Progenitor cell of endocrine pancreas (in vitro differentiated cells): ENCODE data around the gene CFAP90. TPM values are rescaled to one million over a fixed set of nuclear protein-coding genes. Genes with fewer than 3 reads are reported as not detected.

Experiments
- DNase-seq: peaks from one replicate; pipeline ENCODE4 v3.0.0; 2021; ENCODE audit warnings: low spot score; ENCODE audit not compliant: unreplicated experiment
- H3K27ac Mint-ChIP-seq: 2 replicates; pipeline ENCODE4 v1.8.0; 2021; ENCODE audit warnings: mild to moderate bottlenecking, moderate library complexity, mixed read lengths
- H3K27me3 Mint-ChIP-seq: 2 replicates; pipeline ENCODE4 v1.8.0; 2021; ENCODE audit warnings: mixed read lengths
- H3K36me3 Mint-ChIP-seq: 2 replicates; pipeline ENCODE4 v1.8.0; 2022; ENCODE audit warnings: mixed read lengths; ENCODE audit not compliant: insufficient read depth
- H3K4me1 Mint-ChIP-seq: 2 replicates; pipeline ENCODE4 v1.8.0; 2021; ENCODE audit warnings: low read depth, mixed read lengths
- H3K4me3 Mint-ChIP-seq: 2 replicates; pipeline ENCODE4 v1.8.0; 2021; ENCODE audit warnings: low read depth, mild to moderate bottlenecking, moderate library complexity, mixed read lengths
- H3K9me3 Mint-ChIP-seq: 2 replicates; pipeline ENCODE4 v1.8.0; 2021; ENCODE audit warnings: low read depth, mixed read lengths
- total RNA-seq: library from RNA; stranded (reverse); gene quantifications from 2 replicates; pipeline ENCODE4 v1.2.1, GENCODE V29; 2021
- TF ChIP-seq, protein P1 (sequence below): fragments of 200-600 bp; sonication (generic); IDR thresholded peaks from one replicate; pipeline ENCODE4 v1.5.0; 2021; ENCODE audit warnings: antibody characterized with exemption, mild to moderate bottlenecking; ENCODE audit not compliant: unreplicated experiment

The CFAP90 gene
- total RNA-seq, 1 donor from 2014 or later: 2.1 TPM

DNA sequence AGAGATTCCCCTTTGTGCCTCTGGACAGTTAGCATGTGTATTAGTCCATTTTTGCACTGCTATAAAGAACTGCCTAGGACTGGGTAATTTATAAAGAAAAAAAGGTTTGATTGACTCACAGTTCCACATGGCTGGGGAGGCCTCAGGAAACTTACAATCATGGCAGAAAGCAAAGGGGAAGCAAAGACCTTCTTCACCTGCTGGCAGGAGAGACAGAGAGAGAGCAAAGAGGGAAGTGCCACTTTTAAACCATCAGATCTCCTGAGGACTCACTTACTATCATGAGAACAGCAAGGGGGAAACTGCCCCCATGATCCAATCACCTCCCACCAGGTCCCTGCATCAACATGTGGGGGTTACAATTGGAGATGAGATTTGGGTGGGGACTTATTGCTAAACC lies 6.0 kb downstream of the CFAP90 start:
- H3K36me3 Mint-ChIP-seq: no peaks in the 10 kb centered on the region
- no peak overlapping the region for H3K27ac Mint-ChIP-seq
- peaks cover 11% of the 10 kb centered on the region for H3K9me3 Mint-ChIP-seq
- TF ChIP-seq, protein P1, sequence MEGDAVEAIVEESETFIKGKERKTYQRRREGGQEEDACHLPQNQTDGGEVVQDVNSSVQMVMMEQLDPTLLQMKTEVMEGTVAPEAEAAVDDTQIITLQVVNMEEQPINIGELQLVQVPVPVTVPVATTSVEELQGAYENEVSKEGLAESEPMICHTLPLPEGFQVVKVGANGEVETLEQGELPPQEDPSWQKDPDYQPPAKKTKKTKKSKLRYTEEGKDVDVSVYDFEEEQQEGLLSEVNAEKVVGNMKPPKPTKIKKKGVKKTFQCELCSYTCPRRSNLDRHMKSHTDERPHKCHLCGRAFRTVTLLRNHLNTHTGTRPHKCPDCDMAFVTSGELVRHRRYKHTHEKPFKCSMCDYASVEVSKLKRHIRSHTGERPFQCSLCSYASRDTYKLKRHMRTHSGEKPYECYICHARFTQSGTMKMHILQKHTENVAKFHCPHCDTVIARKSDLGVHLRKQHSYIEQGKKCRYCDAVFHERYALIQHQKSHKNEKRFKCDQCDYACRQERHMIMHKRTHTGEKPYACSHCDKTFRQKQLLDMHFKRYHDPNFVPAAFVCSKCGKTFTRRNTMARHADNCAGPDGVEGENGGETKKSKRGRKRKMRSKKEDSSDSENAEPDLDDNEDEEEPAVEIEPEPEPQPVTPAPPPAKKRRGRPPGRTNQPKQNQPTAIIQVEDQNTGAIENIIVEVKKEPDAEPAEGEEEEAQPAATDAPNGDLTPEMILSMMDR: no peak
- H3K27me3 Mint-ChIP-seq: peaks cover 21% of the 10 kb centered on the region
- H3K4me3 Mint-ChIP-seq: no peak overlapping the region
- DNase-seq: no peak
- no peaks in the 10 kb centered on the region for H3K4me1 Mint-ChIP-seq

DNA sequence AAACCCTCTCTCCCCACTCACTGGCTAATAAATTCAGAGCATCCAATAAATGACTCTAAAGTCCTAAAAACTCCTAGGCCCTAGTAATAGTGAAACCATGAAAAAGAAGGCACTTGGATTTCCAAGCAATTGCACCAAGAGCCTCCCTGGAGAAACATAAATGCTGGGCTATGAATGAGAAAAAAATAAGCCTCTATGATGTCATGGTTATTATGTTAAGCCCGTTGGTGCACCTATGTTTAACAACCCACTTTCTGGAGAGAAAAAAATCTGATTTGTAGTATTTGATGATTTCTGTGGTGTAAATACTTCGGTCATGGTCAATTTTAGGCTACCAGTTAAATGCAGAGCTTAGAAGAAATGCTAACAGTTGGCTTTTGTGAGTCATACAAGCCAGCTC lies 8.4 kb downstream of the CFAP90 start:
- TF ChIP-seq, protein P1: no peak
- H3K4me3 Mint-ChIP-seq: no peak overlapping the region
- H3K9me3 Mint-ChIP-seq: peaks cover 11% of the 10 kb centered on the region
- DNase-seq: no peak
- no peak overlapping the region for H3K27ac Mint-ChIP-seq
- peaks cover 13% of the 10 kb centered on the region for H3K27me3 Mint-ChIP-seq
- H3K36me3 Mint-ChIP-seq: no peaks in the 10 kb centered on the region
- H3K4me1 Mint-ChIP-seq: no peaks in the 10 kb centered on the region

DNA sequence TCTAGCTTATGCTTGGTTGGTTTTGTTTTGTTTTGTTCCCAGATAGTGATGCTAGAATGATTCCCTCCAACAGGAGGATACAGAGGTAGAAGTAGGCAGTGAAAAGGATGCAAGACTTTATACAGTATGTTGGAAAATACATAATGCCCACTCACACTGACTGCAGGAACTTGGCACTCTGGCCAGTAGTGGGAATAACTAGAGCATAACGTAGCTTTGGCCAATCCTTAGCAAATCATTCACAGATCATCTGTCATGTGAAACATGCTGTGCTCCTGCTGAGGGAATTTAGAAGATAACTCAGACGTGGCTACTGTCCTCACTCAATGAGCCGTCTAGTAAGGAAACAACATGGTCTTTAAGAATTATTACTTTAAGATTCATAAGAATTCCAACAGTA lies 13.5 kb downstream of the CFAP90 start:
- no peak overlapping the region for H3K4me3 Mint-ChIP-seq
- H3K27me3 Mint-ChIP-seq: no peaks in the 10 kb centered on the region
- no peak overlapping the region for H3K27ac Mint-ChIP-seq
- H3K9me3 Mint-ChIP-seq: peaks cover 11% of the 10 kb centered on the region
- TF ChIP-seq, protein P1: no peak
- no peak for DNase-seq
- H3K36me3 Mint-ChIP-seq: no peaks in the 10 kb centered on the region
- H3K4me1 Mint-ChIP-seq: no peaks in the 10 kb centered on the region

DNA sequence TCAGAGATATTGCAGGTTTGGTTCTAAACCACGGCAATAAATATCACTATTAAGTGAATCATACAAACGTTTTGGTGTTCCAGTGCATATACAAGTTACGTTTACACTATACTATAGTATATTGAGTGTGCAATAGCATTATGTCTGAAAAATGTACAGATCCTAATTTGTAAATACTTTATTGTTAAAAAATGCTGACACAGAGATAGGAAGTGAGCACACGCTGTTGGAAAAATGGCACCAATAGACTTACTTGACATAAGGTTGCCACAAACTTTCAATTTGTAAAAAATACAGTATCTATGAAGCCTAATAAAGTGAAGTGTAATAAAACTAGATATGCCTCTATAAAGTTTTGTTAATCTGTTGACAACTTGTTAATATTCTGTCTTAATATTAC lies 16.0 kb downstream of the CFAP90 start:
- Mint-ChIP-seq H3K4me3 (no peak overlapping the region), H3K27me3 (no peaks in the 10 kb centered on the region), H3K9me3 (no peaks in the 10 kb centered on the region), H3K4me1 (no peaks in the 10 kb centered on the region), H3K36me3 (no peaks in the 10 kb centered on the region), H3K27ac (no peak overlapping the region)
- no peak for DNase-seq
- TF ChIP-seq, protein P1: no peak

DNA sequence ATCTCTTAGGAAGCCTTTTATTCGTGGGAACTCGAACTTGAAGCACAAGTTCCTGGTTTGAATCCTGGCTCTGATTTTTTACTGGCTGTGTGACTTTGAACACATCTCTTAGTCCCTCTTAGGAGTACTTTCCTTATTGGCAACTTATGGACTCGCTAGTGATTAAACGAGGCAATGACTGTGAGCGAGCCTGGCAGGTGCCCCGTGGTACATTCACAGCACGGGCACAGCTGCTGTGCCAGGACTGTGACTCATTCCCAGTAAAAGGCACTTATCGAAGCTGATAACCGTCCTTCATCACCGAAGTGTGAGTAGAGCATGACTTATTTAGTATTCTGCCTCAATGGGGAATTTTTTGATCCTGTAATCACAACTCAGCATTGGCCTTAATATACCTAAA lies 22.7 kb downstream of the CFAP90 start:
- H3K9me3 Mint-ChIP-seq: no peaks in the 10 kb centered on the region
- no peaks in the 10 kb centered on the region for H3K36me3 Mint-ChIP-seq
- H3K4me1 Mint-ChIP-seq: no peaks in the 10 kb centered on the region
- no peak for DNase-seq
- no peak overlapping the region for H3K4me3 Mint-ChIP-seq
- H3K27me3 Mint-ChIP-seq: no peaks in the 10 kb centered on the region
- no peak overlapping the region for H3K27ac Mint-ChIP-seq
- TF ChIP-seq, protein P1: no peak
